Fibroblast of skin of left biceps (primary cell): ENCODE measurements around the gene SPOUT1.
A peak's percentile ranks its signal among the peaks of the same experiment; 100 is the strongest.

ENCODE experiments used
- DNase-seq, 2 experiments: peaks; one replicate each; pipeline ENCODE4 v3.0.0-alpha.2; 2013; ENCODE audit warnings: low read depth in 2 of 2

Gene SPOUT1

GRCh38 chr9:128771745-128772519 lies 57.7 kb downstream of the SPOUT1 start, which contains the start of gene ZER1:
Gene ZER1 (minus strand): TSS chr9:128771927. CDS start chr9:128755565, 16,362 bp downstream.
- peak; percentile 71 to 73 for DNase-seq

GRCh38 chr9:128771094-128771721 lies 58.4 kb downstream of the SPOUT1 start:
- DNase-seq: no peak

GRCh38 chr9:128770286-128771030 lies 59.1 kb downstream of the SPOUT1 start:
- DNase-seq: no peak
